PFSK-1 (cell line): ENCODE results near the gene DAPK1.

ENCODE experiments used
- FOXP2 ChIP-seq: optimal IDR thresholded peaks from 2 replicates; pipeline ENCODE3; 2011; ENCODE audit warnings: borderline replicate concordance, control low read depth, inconsistent platforms; ENCODE audit not compliant: insufficient read depth; ENCODE audit errors: extremely low read length, extremely low read depth
- POLR2AphosphoS5 ChIP-seq: IDR thresholded peaks from 2 replicates; pipeline ENCODE4 v1.6.1; 2012; ENCODE audit warnings: low read depth, mild to moderate bottlenecking, control low read depth, low read length, moderate library complexity
- REST ChIP-seq, 2 experiments: IDR thresholded peaks; 2 replicates each; pipeline versions ENCODE4 v1.6.1 to v1.8.0; 2011 to 2012; ENCODE audit warnings: low read depth in 2 of 2, low read length in 2 of 2, control low read depth in 1 of 2, inconsistent platforms in 1 of 2, mild to moderate bottlenecking in 1 of 2, moderate library complexity in 1 of 2; ENCODE audit not compliant: insufficient read depth in 1 of 2
- SIN3A ChIP-seq: IDR thresholded peaks from 2 replicates; pipeline ENCODE4 v1.6.1; 2012; ENCODE audit warnings: mild to moderate bottlenecking, low read length, moderate library complexity, borderline replicate concordance; ENCODE audit not compliant: insufficient read depth
- TAF1 ChIP-seq: IDR thresholded peaks from 2 replicates; pipeline ENCODE4 v1.6.1; 2012; ENCODE audit warnings: low read length, control low read depth, borderline replicate concordance; ENCODE audit not compliant: insufficient read depth

DAPK1 gene

GRCh38 chr9:87542141-87542540 is 44.5 kb downstream of the DAPK1 start:
- no peak for TF ChIP-seq SIN3A
- no peak for TF ChIP-seq POLR2AphosphoS5
- TF ChIP-seq FOXP2: no peak
- no peak for TF ChIP-seq REST (IDR thresholded peaks at IDR 0.05; ENCODE audit: insufficient read depth in 1 of 2, low read depth in 2 of 2, low read length in 2 of 2)
- TF ChIP-seq TAF1: no peak

GRCh38 chr9:87543251-87543650 is 45.6 kb downstream of the DAPK1 start:
- TF ChIP-seq REST (IDR thresholded peaks at IDR 0.05; ENCODE audit: insufficient read depth in 1 of 2, low read depth in 2 of 2, low read length in 2 of 2) (no peak), SIN3A (no peak), POLR2AphosphoS5 (no peak), FOXP2 (no peak)

GRCh38 chr9:87545858-87546257 is 48.2 kb downstream of the DAPK1 start:
- TF ChIP-seq SIN3A (no peak), FOXP2 (no peak), TAF1 (no peak), POLR2AphosphoS5 (no peak), REST (IDR thresholded peaks at IDR 0.05; ENCODE audit: insufficient read depth in 1 of 2, low read depth in 2 of 2, low read length in 2 of 2) (no peak)

GRCh38 chr9:87546704-87547103 is 49.0 kb downstream of the DAPK1 start:
- TF ChIP-seq POLR2AphosphoS5 (no peak), REST (IDR thresholded peaks at IDR 0.05; ENCODE audit: insufficient read depth in 1 of 2, low read depth in 2 of 2, low read length in 2 of 2) (no peak), FOXP2 (no peak), SIN3A (no peak), TAF1 (no peak)

GRCh38 chr9:87547671-87548081 is 50.0 kb downstream of the DAPK1 start:
- TF ChIP-seq POLR2AphosphoS5 (no peak), REST (IDR thresholded peaks at IDR 0.05; ENCODE audit: insufficient read depth in 1 of 2, low read depth in 2 of 2, low read length in 2 of 2) (no peak), FOXP2 (no peak), SIN3A (no peak), TAF1 (no peak)
